Sigmoid colon (tissue), 4 donors: ENCODE measurements around the gene HIVEP3.

ENCODE experiments used
- CTCF ChIP-seq, 4 experiments: fragments of 450-650 bp in 3 of 4; fragments of 200-600 bp in 1 of 4; IDR thresholded peaks; one replicate each; pipeline ENCODE4 v1.5.1; 2016 to 2019; ENCODE audit warnings: antibody characterized with exemption in 4 of 4, mild to moderate bottlenecking in 3 of 4, moderate library complexity in 2 of 4
- POLR2AphosphoS5 ChIP-seq, 4 donors: sonication (generic); formaldehyde crosslinking; IDR thresholded peaks; one replicate each; pipeline ENCODE4 v1.6.1; 2017; ENCODE audit warnings: antibody characterized with exemption in 4 of 4

DNA sequence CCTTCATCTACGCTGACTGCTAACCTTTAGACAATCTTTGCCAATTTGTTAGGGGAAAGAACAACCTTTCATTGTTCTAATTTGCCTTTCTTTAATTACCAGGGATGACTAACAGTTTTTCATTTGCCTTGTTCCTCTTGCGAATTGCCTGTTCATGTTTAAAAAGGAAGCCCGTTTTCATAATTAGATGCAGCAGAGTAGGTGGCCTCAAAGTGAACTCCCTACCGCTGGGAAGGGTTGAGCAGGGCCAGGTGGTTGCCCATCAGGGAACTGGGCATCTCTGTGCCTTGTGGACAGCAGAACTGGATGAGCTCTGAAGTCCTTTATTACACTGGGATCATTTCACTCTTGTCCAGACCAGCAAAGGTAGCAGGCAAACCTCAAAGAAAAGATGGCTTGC, 59.0 kb downstream of the HIVEP3 start:
- TF ChIP-seq POLR2AphosphoS5 (IDR thresholded peaks at IDR 0.05), result no peak
- no peak for TF ChIP-seq CTCF (IDR thresholded peaks at IDR 0.05)
